ENCODE measurements around the gene KCNH2.

KCNH2 gene

DNA sequence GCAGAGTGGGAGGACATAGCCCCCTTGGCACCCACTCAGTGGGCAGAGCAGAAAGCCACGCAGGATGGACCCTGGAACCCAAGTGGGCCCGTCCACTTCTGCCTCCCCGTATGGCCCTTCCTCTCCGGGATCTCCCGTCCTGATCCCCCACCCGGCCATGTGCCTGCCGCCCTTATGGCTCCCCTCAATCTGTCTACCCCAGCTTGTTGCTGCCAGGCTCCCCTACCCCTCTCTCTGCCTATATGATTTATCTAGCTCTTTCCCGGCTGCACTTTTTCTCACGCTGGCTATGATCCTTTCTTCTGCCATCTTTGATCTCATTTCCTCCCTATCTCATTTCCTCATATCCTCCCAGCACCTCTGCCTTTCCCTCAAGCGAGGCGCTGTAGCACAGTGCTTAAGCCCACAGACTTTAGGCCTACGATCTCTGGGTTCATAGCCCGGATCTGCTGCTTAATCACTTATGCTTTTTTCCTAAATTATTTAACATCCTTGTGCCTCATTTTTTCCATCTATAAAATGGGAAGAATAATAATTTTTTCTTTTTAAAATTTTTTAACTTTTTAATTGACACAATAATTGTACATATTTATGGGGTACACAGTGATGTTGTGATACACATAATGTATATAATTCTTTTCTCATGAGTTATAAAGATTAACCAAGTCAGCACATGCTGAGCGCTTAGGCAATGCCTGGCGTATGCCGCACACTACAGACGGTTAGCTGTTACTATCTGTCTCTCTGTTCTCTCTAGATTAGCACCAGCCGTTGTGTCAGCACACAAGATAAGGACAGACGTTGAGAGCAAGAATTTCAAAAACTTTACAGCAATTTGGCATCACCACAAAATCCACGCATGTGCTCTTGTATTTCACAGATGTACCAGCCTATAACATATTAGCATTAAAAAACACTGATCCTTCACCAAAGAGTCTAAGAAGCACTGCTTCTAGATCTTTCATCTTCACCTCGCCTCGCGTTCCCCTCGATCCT is 18.1 kb downstream of the KCNH2 start:
- 92 to 95% methylated on average over 24 of the region's 24 CpGs for WGBS, 2 experiments
- no peak overlapping the region for H3K4me3 ChIP-seq (ENCODE audit: insufficient read depth, low read depth, low read length)
- no peaks in the 10 kb centered on the region for H3K36me3 ChIP-seq (ENCODE audit: control insufficient read depth, insufficient read depth, low read length)
- no peaks in the 10 kb centered on the region for H3K9me3 ChIP-seq (ENCODE audit: control insufficient read depth, low read length)
- H3K27me3 ChIP-seq (ENCODE audit: control insufficient read depth, insufficient read depth, low read length, poor library complexity, severe bottlenecking), result no peaks in the 10 kb centered on the region
- peaks cover 26% of the 10 kb centered on the region for H3K4me1 ChIP-seq (ENCODE audit: control insufficient read depth, insufficient read depth, low read length)
- no peak overlapping the region for H3K27ac ChIP-seq (ENCODE audit: insufficient read depth, low read depth, low read length, poor library complexity, severe bottlenecking)

DNA sequence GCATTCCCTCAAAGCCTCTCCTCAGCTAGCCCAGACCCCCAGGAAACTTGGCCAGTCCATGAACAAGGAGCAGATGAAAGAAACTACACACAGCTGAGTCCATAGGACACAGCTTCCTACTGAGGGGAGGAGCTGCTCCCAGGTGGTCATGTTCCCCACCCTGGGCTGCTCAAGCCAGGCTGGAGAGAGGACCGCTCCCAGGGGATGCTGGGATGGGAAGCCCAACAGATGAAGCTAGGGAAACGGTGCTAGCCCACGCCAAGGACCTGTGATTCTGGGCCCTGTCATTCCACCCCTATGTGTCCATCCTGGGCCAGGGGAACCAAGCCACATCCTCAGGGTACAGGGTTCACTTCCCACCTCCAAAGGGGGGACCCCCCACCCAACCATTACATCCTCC is 19.0 kb downstream of the KCNH2 start:
- no peak overlapping the region for H3K27ac ChIP-seq (ENCODE audit: insufficient read depth, low read depth, low read length, poor library complexity, severe bottlenecking)

DNA sequence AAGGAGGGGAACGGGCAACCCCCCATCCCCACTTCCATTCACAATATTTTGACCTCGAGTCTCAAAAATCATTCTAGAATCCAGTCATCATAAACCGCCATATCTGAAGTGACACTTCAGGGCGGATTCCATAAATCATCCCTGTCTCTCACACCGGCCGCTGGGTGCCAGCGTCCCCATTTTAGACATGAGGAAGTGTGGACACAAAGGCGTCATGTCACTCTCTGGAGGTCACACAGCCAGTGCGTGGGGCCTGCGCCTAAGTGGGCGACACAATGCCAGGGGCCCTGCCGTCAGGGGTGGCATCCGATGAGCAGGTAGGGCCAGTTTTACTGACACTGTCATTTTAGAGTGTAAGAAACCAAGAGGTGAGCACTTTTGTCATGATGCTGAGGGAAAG is 19.5 kb downstream of the KCNH2 start:
- Histone ChIP-seq H3K4me3 (ENCODE audit: insufficient read depth, low read depth, low read length) (no peak overlapping the region), H3K4me1 (ENCODE audit: control insufficient read depth, insufficient read depth, low read length) (peaks cover 29% of the 10 kb centered on the region), H3K36me3 (ENCODE audit: control insufficient read depth, insufficient read depth, low read length) (no peaks in the 10 kb centered on the region), H3K27ac (ENCODE audit: insufficient read depth, low read depth, low read length, poor library complexity, severe bottlenecking) (no peak overlapping the region), H3K9me3 (ENCODE audit: control insufficient read depth, low read length) (no peaks in the 10 kb centered on the region), H3K27me3 (ENCODE audit: control insufficient read depth, insufficient read depth, low read length, poor library complexity, severe bottlenecking) (no peaks in the 10 kb centered on the region)
- WGBS, 2 experiments, result 93 to 95% methylated on average over 13 of the region's 13 CpGs

More for the DNA sequence above, 19.0 kb downstream of the KCNH2 start:
- Histone ChIP-seq H3K4me3 (ENCODE audit: insufficient read depth, low read depth, low read length) (no peak overlapping the region), H3K4me1 (ENCODE audit: control insufficient read depth, insufficient read depth, low read length) (peaks cover 27% of the 10 kb centered on the region), H3K36me3 (ENCODE audit: control insufficient read depth, insufficient read depth, low read length) (no peaks in the 10 kb centered on the region), H3K9me3 (ENCODE audit: control insufficient read depth, low read length) (no peaks in the 10 kb centered on the region), H3K27me3 (ENCODE audit: control insufficient read depth, insufficient read depth, low read length, poor library complexity, severe bottlenecking) (no peaks in the 10 kb centered on the region)
- 90% methylated on average over 3 of the region's 3 CpGs for WGBS, 2 experiments

DNA sequence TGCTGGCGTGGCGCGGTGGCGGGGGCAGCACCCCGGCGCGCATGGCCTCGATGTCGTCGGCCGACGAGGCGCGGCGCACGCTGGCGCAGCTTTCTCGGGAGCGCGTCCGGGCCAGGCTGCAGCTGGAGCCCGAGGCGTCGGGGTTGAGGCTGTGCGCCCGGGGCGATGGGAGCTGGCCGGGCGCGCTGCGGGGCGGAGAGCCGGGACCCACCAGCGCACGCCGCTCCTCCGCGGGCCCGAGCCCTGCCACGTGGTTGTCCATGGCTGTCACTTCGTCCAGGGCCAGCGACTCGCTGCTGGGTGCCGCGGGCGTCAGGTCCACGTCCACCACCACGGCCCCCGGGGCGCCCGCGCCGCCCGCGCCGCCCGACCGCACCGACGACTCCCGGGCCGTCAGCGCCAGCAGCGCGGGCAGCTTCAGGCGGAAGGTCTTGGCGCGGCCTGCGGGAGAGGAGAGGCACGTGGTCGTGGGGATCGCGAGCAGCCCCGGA is 20.0 kb downstream of the KCNH2 start:
- H3K36me3 ChIP-seq (ENCODE audit: control insufficient read depth, insufficient read depth, low read length), result no peaks in the 10 kb centered on the region
- no peak overlapping the region for H3K4me3 ChIP-seq (ENCODE audit: insufficient read depth, low read depth, low read length)
- H3K9me3 ChIP-seq (ENCODE audit: control insufficient read depth, low read length), result no peaks in the 10 kb centered on the region
- H3K4me1 ChIP-seq (ENCODE audit: control insufficient read depth, insufficient read depth, low read length), result peaks cover 29% of the 10 kb centered on the region
- no peaks in the 10 kb centered on the region for H3K27me3 ChIP-seq (ENCODE audit: control insufficient read depth, insufficient read depth, low read length, poor library complexity, severe bottlenecking)
- H3K27ac ChIP-seq (ENCODE audit: insufficient read depth, low read depth, low read length, poor library complexity, severe bottlenecking), result no peak overlapping the region
- 95 to 96% methylated on average over 74 of the region's 74 CpGs for WGBS, 2 experiments

DNA sequence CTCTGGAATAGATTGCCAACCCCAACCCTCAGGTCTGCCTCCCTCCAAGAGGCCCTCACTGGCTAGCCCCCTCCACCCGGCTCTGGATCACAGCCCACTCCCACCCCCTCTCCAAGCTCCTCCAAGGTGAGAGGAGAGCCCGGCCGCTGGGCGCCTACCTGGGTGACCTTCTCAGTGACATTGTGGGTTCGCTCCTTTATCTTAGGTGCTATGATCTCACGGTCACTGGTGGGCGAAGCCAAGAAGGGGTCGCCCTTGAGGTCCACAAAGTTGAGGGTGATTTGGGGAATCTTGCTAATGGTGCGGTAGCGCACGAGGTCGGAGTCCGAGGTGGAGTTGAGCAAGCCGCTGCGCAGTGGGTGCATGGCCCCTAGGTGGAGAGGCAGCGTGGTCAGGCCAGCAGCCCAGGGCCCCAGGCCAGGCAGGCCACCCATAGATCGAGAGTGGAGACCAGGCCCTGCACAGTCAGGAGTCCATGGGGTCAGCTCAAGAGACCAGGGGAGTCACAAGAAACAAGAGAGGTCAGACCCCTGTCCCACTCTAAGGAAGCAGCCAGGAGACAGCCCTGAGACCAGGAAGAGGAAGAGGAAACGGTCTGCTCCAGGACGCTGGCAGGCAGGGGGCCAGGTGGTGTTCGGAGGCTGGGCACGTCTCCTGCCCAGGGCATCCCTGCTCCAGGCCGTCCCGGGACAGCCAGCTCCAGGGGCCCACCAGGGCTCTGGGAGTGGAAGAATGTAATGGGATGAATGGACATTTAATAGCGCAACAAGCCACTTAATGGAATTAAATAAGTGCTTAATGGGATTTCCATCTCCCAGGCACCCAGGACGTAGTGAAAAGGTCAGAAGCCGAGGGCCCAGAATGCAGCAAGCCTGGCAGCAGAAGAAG is 20.7 kb downstream of the KCNH2 start:
- WGBS, 2 experiments, result 94% methylated on average over 26 of the region's 26 CpGs
- Histone ChIP-seq H3K36me3 (ENCODE audit: control insufficient read depth, insufficient read depth, low read length) (no peaks in the 10 kb centered on the region), H3K27me3 (ENCODE audit: control insufficient read depth, insufficient read depth, low read length, poor library complexity, severe bottlenecking) (no peaks in the 10 kb centered on the region), H3K4me1 (ENCODE audit: control insufficient read depth, insufficient read depth, low read length) (peaks cover 29% of the 10 kb centered on the region), H3K4me3 (ENCODE audit: insufficient read depth, low read depth, low read length) (no peak overlapping the region), H3K27ac (ENCODE audit: insufficient read depth, low read depth, low read length, poor library complexity, severe bottlenecking) (no peak overlapping the region), H3K9me3 (ENCODE audit: control insufficient read depth, low read length) (no peaks in the 10 kb centered on the region)

DNA sequence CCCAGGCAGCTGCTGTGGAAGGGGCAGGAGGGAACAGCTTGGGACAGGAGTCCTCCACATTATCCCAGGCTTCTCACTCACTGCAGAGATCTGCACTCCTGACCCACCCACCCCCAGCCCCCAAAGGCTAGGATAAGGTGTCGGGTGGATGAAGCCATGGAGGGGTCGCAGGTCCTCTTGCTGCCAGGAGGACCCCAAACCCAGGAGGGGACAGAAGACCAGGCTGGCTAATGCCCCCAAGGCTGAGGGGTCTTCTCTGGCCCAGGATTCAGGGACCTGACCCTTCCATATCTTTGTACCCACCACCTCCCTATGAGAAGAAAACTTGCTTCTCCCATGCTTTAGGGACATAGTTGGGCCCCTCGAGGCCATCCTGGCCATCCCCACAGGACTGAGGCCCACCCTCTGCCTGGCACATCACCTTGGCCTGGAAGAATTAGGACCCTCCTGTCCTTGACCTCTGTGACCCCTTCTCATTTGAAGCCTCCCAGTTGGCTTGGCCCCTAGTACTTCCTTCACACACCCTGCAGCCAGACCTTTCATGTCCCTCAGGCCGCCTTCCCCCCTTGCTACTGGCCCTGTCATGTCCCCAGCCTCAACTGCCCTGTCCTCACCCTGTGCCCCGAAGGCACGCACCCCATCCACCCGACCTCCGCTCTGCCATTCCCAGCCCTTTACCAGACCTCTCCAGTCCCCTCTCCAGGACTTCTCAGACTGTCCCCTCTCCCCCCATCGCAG is 21.6 kb downstream of the KCNH2 start:
- H3K9me3 ChIP-seq (ENCODE audit: control insufficient read depth, low read length), result no peaks in the 10 kb centered on the region
- H3K4me1 ChIP-seq (ENCODE audit: control insufficient read depth, insufficient read depth, low read length), result peaks cover 23% of the 10 kb centered on the region
- H3K27me3 ChIP-seq (ENCODE audit: control insufficient read depth, insufficient read depth, low read length, poor library complexity, severe bottlenecking), result no peaks in the 10 kb centered on the region
- no peak overlapping the region for H3K27ac ChIP-seq (ENCODE audit: insufficient read depth, low read depth, low read length, poor library complexity, severe bottlenecking)
- H3K4me3 ChIP-seq (ENCODE audit: insufficient read depth, low read depth, low read length), result no peak overlapping the region
- WGBS, 2 experiments, result 91 to 93% methylated on average over 9 of the region's 9 CpGs
- no peaks in the 10 kb centered on the region for H3K36me3 ChIP-seq (ENCODE audit: control insufficient read depth, insufficient read depth, low read length)

DNA sequence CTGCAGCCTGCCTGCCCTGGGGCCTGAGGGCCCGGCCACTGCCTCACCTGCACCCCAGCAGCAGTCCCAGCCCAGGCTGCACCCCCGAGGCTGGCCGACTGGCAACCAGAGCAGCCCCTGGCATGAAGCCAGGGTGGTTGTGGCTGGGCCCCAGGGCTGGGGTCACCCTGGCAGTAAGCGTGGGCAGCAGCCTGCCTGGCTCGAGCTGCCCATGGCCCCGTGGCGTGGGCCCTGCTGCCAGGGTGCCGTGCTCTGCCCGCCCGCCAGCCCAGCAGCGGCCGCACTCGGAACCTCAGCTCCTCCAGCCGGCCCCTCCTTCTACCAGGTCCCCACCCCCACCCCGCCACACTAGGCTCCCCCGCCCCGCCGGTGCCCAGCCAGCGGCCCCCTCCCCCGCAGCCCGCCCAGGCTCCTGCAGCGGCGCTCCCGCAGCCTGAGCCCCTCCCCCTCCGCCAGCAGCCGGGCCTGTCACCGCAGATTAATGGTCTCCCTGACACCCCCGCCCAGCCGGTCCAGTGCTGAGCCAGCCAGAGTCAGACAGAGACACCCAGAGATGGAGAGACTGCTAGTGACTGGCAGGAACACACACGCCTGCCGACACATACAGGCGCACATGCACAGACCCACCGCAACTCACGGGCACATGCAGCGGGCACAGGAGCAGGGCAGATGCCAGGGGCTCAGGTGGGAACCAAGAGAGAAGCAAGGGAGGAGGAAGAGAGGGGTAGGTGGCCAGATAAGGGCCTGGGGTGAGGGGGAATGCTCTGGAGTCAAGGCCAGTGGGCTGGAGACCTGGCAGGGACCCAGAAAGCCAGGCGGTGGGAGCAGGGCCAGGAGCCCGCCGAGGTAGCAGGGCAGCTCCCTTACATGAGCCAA is 22.4 kb downstream of the KCNH2 start:
- Histone ChIP-seq H3K36me3 (ENCODE audit: control insufficient read depth, insufficient read depth, low read length) (no peaks in the 10 kb centered on the region), H3K9me3 (ENCODE audit: control insufficient read depth, low read length) (no peaks in the 10 kb centered on the region), H3K4me3 (ENCODE audit: insufficient read depth, low read depth, low read length) (no peak overlapping the region), H3K27me3 (ENCODE audit: control insufficient read depth, insufficient read depth, low read length, poor library complexity, severe bottlenecking) (no peaks in the 10 kb centered on the region), H3K4me1 (ENCODE audit: control insufficient read depth, insufficient read depth, low read length) (peaks cover 23% of the 10 kb centered on the region), H3K27ac (ENCODE audit: insufficient read depth, low read depth, low read length, poor library complexity, severe bottlenecking) (no peak overlapping the region)
- WGBS, 2 experiments, result 43% methylated on average over 34 to 37 of the region's 38 CpGs

DNA sequence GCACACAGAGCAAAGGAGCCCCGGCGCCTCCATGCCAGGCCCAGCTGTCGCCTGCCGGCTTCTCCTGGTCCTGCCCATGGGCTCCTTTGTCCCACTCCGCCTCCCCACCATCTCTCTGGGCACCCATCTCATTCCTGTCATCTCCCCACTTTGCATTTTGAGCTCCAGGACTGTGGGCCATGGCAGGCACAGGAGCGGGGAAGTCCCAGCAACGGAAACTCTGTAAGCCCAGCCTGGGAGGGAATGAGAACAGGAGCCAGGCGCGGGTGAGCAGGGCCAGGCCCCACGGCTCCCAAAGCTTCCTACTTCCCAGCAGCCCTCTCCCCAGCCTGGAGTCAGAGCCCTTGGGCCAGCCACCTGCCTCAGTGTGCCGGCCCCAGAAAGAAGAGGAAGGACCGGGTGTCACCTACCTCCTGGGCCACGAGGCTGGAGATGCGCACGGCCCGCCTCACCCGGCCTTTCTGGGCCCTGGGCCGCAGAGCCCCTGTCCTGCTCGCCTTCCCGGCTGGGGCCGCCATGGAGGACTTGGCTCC is 23.1 kb downstream of the KCNH2 start:
- Histone ChIP-seq H3K36me3 (ENCODE audit: control insufficient read depth, insufficient read depth, low read length) (no peaks in the 10 kb centered on the region), H3K9me3 (ENCODE audit: control insufficient read depth, low read length) (no peaks in the 10 kb centered on the region), H3K27ac (ENCODE audit: insufficient read depth, low read depth, low read length, poor library complexity, severe bottlenecking) (no peak overlapping the region), H3K4me1 (ENCODE audit: control insufficient read depth, insufficient read depth, low read length) (peaks cover 23% of the 10 kb centered on the region), H3K27me3 (ENCODE audit: control insufficient read depth, insufficient read depth, low read length, poor library complexity, severe bottlenecking) (no peaks in the 10 kb centered on the region), H3K4me3 (ENCODE audit: insufficient read depth, low read depth, low read length) (no peak overlapping the region)
- 82 to 83% methylated on average over 21 of the region's 21 CpGs for WGBS, 2 experiments
